ENCODE data around the gene CACNA1F.

The CACNA1F gene

DNA sequence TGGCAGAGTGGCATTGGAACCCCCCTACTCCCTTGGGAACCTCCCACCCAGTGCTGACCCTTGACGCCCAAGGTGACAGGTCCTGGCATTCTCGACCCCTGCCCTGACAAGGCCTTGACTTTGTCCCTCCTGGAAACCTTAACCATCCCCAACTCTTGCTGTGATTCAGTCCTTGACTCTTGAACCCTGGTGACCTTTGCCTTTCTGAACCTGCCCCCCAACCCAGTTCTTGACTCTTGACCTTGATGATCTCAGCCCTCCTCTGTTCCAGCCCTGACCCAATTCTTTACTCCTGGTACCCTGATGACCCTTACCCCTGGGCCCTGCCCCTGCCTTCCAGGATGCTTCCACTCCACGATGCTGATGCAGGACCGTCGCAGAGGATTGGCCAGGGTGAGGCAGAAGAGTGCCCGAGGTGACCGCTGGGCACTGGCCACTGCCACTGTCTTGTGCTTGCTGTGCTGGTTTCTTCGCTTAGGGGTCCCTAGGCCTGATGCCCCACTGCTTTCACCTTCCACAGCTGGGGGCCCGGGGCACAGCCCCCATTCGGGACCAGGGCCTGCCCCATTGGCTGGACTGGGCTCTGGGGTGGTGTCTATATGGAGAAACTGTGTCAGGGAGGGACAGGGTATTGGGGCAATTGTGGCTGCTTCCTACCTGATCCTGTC is 1.7 kb downstream of the CACNA1F start:
- in situ Hi-C loops (cut with MboI; ENCODE audit: low sequenced_read_pairs) = no loop called here

DNA sequence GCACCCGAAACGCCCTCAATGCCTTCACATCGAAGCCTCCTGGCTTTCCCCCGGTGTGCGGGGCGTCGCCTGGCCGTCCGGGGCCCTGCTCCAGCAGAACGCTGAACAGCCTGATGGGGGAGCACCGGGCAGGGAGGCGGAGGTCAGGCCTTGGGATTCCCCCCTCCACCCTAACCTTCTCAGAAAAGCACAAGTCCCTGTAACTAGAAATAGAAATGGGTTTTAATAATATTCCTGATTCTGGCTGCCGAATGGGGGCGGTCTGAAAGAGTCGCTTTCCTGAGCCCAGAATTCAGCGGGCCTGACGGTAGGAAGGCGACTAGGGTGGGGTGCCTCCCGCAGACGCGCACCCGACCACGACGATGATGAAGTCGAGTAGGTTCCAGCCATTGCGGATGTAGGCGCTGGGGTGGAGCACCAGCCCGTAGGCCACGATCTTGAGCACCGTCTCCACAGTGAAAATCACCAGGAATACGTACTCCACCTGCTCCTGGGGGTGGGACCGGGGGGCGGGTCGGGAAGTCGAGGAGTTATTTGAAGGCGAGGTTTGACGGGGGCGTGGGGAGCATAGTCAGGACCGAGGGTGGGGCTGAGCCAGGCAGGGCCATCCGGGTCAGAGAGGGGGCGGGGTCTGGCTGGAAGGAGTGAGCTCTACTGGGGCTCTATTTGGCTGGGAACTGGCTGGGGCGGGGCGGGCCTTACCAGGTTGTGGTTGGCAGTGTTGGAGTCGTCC is 2.5 kb downstream of the CACNA1F start:
- in situ Hi-C loops (cut with MboI; ENCODE audit: low sequenced_read_pairs) = no loop called here

DNA sequence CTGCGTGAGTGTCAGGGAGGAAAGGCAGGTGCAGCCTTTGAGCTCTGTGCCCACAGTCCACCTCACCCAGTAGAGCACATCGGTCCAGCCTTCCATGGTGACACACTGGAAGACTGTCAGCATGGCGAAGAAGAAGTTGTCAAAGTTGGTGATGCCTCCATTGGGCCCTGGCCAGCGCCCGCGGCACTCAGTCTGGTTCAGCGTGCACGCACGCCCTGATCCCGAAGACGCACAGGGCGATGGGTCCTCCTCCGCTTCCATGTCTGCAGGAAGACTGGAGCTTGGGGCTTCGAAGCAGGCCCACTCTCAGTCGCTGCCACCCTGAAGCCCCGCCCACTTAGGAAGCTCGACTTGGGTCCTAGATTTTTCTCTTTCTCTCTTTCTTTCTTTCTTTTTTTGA is 5.0 kb downstream of the CACNA1F start:
- in situ Hi-C loops (cut with MboI; ENCODE audit: low sequenced_read_pairs) = no loop called here

DNA sequence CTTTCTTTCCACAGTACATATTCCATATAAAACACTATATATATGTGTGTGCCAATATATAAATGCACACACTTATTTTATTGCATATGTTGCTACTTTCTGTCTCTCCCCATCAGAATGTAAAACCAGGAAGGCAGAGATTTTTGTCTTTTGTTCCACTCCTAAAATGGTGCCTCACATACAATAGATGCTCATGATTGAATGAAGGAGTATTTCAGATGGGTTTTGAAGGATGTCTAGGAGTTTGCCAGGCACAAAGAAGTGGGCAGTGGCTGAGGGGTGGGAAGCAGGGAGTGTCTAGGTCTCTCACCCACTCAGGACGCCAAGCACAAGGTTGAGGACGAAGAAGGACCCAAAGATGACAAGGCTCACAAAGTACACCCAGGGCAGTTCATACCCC is 5.4 kb downstream of the CACNA1F start:
- in situ Hi-C loops (cut with MboI; ENCODE audit: low sequenced_read_pairs) = no loop called here

DNA sequence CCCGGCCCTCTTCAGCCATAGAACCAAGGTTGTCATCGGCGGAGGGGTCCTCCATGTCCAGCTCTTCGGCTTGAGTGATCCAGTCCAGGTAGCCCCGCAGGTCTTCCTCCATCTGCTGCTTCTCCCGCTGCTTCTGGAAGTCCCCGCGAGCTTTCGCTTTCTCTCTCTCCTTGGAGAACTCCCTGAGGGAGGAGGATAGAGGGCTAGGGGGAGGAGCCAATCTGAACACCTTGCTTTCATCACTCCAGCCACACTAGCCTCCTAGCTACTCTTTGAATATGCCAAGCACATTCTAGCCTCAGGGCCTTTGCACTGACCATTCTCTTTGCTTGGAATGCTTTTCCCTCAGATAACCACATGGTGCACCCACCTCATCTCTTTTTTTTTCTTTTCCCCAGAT is 6.2 kb downstream of the CACNA1F start:
- in situ Hi-C loops (cut with MboI; ENCODE audit: low sequenced_read_pairs) = no loop called here

DNA sequence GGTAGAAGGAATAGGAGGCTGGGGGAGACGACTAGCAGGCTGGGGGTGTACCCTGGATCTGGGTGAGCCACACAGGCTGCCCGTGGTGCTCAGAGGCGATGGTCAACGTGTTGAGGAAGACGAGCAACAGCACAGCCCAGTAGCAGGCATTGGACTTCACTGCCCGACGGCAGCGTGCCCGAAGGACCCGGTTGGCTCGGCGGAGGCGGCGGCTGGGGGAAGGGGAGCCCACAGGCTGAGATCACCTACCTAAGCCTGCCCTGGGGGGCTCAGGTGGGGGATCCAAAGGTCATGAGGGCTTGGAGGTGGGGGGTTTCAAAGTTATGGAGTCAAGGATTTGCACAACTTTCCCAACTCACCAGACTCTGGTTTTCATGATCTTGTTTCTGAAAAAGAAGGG is 7.3 kb downstream of the CACNA1F start:
- in situ Hi-C loops (cut with MboI; ENCODE audit: low sequenced_read_pairs) = no loop called here

DNA sequence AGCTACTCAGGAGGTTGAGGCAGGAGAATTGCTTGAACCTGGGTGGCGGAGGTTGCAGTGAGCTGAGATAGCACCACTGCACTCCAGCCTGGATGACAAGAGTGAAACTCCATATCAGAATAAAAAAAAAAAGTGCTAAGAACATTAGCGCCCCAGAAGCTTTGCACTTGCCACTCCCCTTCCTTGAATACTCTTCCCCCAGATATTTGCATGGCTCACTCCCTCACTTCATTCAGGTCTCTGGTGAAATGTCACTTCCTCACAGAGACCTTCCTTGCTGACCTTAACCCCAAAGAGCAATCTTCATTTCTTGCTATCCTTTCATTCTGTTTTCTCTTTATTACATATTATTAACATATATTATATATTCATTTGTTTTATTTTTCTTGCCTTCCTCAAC is 11.3 kb downstream of the CACNA1F start:
- in situ Hi-C loops (cut with MboI; ENCODE audit: low sequenced_read_pairs) = no loop called here

DNA sequence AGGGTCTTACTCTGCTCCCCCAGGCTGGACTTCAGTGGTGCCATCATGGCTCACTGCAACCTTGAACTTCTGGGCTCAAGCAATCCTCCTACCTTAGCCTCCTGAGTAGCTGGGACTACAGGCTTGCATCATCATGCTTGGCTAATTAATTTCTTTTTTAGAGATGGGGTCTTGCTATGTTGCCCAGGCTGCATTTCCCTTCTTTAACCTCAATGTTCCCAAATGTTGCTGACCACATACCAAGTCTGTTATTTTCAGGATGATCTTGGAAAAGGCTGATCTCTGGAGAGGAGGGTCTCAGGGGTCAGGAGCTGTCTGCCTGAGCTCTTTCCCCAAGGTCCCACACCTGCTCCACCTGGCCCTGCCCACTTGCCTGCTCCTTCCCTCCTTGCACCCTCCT is 13.0 kb downstream of the CACNA1F start:
- in situ Hi-C loops (cut with MboI; ENCODE audit: low sequenced_read_pairs) = no loop called here

DNA sequence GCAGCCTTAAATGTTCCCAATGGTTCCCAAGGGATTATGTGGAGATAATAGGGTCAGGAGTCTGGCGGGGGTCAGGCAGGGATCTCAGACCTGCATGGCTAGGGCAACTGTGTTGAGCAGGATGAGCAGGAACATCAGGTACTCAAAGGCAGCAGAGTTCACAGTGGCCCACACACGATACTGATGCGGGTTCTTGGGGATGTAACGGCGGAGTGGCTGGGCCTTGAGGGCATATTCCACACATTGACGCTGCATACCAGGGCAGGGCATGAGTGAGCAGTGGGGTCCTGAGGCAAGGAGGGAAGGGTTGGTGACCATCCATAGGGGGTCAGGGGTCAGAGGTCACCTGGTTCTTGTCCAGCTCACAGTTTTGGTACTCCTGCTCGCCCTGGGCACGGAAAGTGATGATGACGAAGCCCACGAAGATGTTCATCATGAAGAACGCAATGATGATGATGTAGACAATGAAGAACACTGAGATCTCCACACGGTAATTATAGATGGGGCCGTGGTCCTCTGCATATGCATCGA is 18.1 kb downstream of the CACNA1F start:
- in situ Hi-C loops (cut with MboI; ENCODE audit: low sequenced_read_pairs) = no loop called here

DNA sequence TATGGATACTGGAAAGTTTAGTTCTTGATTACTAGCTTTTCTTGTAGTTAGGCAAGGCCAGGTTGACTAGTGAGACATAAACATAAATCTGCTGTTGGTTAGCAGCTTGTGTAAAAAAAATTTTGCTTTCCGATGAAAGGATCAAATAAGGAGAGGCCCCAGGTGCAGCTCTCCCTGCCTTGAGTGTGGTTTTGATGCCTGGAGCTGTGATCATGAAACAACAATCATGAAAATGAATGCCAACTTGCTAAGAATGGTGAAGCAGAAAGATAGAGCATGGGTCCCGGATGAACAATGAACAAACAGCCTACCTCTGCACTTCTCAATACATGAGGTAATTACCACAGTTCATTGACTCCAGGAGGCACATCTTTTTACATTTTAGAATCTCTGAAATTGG is 18.7 kb downstream of the CACNA1F start:
- in situ Hi-C loops (cut with MboI; ENCODE audit: low sequenced_read_pairs) = no loop called here

DNA sequence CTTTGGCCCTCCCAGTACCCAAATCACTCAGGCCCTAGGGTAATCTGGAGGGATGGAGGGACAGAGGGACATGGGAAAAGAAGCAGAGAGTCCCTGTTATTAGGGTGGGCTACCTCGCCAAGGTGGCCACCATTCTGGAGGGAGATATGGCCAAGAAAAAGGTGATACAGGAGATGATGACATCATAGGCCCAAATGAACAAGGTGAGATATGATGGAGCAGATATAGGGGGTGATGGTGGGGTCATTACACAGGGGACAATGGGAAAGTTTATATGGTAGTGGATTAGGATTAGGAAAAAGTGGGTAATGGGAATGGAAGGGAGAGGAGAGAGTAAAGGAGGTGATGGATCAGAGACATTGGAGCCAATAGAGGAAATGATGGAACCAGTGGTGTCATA is 20.3 kb downstream of the CACNA1F start:
- in situ Hi-C loops (cut with MboI; ENCODE audit: low sequenced_read_pairs) = no loop called here

DNA sequence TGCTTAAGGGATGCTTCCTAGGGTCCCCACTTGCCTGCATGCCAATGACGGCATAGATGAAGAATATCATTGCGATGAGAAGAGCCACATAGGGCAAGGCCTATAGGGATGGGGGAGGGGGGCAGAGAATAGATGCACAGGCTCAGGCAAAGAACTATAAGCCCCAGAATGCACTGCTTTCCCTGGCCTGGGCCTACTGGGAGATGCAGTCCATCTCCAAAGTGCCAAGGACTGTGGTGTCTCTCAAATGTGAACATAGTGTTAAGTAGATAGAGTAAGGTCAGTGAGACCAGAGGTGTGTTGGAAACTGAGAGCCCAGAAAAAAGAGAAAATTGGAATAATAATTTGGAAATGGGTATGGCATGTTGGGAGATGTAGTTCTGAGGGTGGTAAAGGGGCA is 20.9 kb downstream of the CACNA1F start:
- in situ Hi-C loops (cut with MboI; ENCODE audit: low sequenced_read_pairs) = no loop called here

DNA sequence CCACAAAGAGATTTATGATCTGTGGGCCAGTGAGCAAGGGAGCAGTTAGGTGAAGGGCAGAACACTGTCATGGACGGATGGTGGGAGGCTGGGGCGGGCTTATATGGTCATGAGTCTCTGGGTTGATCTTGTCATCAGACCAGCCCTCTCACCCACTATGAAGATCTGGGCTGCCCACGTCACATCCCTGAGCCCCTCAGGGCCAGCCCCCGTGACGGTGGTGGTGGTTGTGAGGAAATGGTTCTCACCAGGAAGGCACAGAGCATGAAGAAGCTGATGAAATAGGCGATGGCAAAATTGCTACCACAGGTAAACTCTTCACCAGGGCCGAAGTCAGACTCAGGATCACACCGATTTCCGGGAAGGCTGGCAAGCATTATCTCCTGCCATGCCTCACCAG is 22.1 kb downstream of the CACNA1F start:
- in situ Hi-C loops (cut with MboI; ENCODE audit: low sequenced_read_pairs) = no loop called here

DNA sequence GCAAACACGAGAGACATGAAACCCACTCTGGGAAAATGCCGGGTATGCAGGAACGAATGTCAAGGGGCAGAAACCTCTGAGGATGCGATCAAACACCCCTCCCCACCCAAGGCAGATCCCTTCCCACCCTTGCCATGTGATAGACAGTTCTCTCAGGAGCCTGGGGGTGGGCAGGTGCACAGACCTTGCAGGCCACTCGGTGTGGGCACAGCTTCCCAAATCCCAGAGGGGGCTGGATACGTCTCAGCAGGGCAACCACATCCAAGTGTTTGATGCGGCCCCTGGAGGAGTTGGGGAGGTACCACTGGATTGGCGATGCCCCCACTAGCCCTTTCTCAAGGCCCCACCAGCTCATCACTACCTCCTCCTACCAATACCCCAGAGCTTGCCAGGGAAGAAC is 22.7 kb downstream of the CACNA1F start:
- in situ Hi-C loops (cut with MboI; ENCODE audit: low sequenced_read_pairs) = no loop called here

DNA sequence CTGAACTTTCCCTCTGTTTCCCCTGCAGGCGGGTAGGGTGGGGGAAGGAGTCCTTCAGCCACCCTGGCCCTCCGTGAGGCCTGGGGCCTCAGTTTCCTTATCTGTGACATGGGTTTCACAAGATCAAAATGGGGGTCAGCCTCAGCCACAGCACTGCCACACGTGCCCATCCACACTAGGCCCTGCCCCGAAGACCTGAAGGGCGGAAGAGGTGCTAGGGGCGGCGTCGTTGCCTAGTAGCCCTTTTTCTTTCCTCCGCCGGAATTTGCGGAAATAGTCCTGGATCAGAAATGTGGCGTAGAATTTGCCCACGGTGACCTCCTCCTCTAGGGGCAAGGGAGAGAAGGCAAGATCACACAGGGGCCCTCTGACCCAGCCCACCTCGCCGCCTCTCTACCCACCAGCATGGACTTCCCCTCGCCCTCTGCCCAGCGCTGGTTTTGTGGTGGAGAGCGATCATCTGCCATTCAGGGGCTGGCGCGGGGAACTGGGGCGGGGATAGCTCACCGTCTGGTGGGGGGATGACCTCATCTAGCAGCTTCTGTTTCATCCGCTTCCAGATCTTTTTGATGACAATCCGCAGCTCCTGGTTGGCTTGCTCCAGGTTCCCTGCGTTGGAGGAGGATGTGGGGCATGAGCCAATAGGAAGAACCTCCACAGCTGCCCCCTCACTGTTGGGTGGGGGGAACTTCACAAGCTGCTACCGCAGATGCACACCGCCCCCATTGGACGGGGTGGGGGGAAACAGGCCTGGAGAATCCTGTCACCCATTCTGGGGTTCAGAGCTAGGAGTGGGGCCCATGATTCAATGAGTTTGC is 23.5 kb downstream of the CACNA1F start:
- in situ Hi-C loops (cut with MboI; ENCODE audit: low sequenced_read_pairs) = no loop called here

DNA sequence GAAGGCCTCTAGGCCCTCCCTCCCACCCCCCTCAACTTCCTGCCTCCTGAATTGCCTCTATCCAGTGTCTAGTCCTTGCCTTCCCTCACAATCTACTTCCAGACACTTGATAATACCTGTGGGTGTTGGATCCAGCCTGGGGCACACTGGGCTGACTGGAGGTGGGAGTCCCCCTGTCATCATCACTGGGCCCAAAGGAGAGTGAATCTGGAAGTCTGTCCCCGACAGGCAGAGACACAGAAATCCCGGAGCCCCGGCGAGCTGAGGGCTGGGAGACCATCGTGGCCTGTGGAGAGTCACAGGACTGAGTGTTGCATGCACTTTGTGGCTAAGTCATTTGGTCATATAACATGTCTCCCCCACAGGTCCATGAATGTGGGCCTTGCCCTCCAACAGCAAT is 24.7 kb downstream of the CACNA1F start:
- in situ Hi-C loops (cut with MboI; ENCODE audit: low sequenced_read_pairs) = no loop called here

DNA sequence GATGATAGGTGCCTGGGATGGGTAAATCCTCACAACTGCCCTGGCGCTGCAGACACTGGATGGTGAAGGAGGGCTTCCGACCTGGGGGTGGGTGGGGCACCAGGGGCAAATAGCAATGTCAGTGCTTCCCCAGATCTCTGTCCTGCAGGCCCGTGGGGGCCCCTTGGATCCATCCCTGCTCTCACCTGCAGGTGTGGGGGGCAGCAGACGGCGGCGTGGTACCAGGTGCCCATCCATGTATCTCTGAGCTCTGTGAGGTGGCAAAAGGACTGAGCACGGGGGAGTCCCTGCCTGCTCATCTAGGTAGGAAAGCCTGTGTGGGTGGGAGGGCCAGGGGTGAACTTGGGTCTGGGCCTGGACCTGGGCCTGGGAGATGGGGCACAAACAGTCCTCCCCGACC is 26.6 kb downstream of the CACNA1F start:
- in situ Hi-C loops (cut with MboI; ENCODE audit: low sequenced_read_pairs) = no loop called here

DNA sequence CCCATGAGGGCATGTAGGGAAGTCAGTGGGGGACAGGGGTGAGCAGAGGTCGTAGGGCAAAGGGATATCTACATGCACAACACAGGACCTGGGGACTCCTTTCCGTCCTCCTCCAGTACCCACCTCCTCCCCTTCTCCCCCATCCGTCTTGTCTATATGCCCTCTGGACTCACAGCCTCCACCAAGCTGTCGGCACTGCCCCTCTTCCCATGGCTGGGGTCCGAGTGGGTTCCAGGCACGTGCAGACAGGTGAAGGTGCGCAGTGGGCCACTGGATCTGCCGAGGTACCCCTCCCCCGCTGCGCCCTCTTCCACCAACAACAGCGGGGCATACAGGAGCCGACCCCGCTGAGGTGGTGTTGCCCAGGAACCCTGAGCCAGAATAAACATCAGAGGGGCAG is 27.7 kb downstream of the CACNA1F start:
- in situ Hi-C loops (cut with MboI; ENCODE audit: low sequenced_read_pairs) = no loop called here

DNA sequence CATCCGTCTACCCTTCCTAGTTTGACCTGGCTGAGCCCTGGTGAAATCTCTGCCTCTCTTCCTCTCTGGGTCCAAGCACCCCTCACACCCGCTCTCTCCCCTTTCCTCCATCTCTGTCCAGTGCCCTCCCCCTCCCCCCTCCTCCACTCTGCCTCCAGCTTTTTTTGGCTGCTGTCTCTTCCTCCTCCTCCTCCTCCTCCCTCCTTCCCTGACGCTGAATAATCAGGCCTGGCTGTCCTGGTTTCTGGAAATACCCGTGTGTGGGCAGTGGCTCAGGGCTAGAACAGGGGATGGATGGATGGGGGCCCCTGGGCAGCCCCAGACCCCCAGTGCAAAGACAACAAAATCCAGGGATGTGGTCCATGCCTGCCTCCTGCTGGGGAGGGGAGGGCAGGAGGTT is 28.4 kb downstream of the CACNA1F start:
- in situ Hi-C loops (cut with MboI; ENCODE audit: low sequenced_read_pairs) = no loop called here

DNA sequence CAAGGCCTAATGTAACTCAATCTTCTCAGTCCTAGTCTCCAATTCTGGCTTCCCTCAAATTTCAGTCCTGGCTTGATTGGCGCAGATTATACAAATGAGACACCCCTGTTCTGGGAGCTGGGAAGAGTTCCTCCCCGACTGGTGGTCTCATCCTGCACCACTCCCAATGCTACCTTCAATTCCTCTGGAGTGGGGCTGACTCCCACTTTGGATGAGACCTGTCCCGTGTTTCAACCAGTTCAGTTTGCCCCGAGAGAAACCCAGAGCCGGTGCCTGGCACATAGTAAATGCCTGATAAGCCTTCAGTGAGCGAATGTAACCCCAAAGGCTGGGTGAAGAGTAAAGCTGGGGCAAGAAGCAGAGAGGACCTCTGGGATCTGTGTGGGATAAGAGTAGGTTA is 29.1 kb downstream of the CACNA1F start:
- in situ Hi-C loops (cut with MboI; ENCODE audit: low sequenced_read_pairs) = no loop called here

DNA sequence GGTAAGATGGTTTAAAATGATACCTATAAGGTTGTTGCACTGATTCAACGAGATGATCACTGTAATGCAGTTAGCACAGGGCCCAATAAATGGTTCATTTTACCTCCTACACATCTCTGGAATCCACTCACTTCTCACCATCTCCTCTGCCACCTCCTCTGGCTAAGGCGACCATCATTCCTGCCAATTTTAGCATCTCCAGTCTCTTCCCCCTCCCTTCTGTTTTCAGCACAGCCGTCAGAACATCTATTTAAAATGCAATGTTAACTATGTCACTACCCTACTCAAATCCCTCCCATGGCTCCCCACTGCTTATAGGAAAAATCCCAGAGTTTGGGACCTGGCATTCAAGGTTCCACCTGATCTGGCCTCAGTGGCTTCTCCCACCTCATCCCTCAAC is 29.6 kb downstream of the CACNA1F start:
- in situ Hi-C loops (cut with MboI; ENCODE audit: low sequenced_read_pairs) = no loop called here

DNA sequence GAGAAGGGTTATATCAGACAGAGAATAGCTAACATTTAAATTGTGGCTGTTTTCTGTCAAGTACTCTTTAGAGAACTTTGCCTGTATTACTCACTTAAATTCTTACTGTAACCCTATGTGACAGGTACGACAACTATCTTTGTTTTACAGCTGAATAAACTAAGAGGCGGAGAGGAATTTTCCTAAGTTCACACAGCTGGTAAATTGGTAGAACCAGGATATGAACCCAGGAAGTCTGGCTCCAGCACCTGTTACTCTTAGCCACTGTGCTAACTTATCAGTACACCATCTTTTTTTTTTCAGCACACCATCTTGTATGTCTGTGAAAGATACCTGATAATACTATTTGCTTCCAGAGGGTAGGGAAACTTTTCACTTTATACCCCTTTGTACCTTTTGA is 31.1 kb downstream of the CACNA1F start:
- in situ Hi-C loops (cut with MboI; ENCODE audit: low sequenced_read_pairs) = no loop called here
